Prostate gland (tissue), 2 donors: ENCODE data around the gene SLC37A1. TPM values are rescaled to one million over a fixed set of nuclear protein-coding genes. Genes with fewer than 3 reads are reported as not detected.

Source experiments
- DNase-seq: peaks from one replicate; pipeline ENCODE4 v3.0.0-alpha.2; 2019; ENCODE audit warnings: low spot score
- H3K27ac ChIP-seq, 2 donors: fragments of 200-600 bp; sonication (generic); 2 replicates each; pipeline ENCODE4 v1.5.1; 2017 to 2019
- H3K27me3 ChIP-seq: fragments of 200-600 bp; sonication (generic); replicated peaks from 2 replicates; pipeline ENCODE4 v1.5.1; 2019; ENCODE audit not compliant: insufficient read depth
- H3K36me3 ChIP-seq, 2 donors: fragments of 200-600 bp; sonication (generic); 1 replicate in 1 of 2; 2 replicates in 1 of 2; pipeline versions ENCODE4 v1.5.1 to v1.8.1; 2017 to 2019
- H3K4me1 ChIP-seq: fragments of 200-600 bp; sonication (generic); replicated peaks from 2 replicates; pipeline ENCODE4 v1.5.1; 2019
- H3K4me3 ChIP-seq, 2 donors: fragments of 200-600 bp; sonication (generic); 2 replicates each; pipeline ENCODE4 v1.5.1; 2017 to 2019
- H3K9me3 ChIP-seq: fragments of 200-600 bp; sonication (generic); 2 replicates; pipeline ENCODE4 v1.5.1; 2017
- POLR2A ChIP-seq: fragments of 450-650 bp; IDR thresholded peaks from one replicate; pipeline ENCODE4 v1.6.1; 2016; ENCODE audit warnings: antibody characterized with exemption, mild to moderate bottlenecking
- POLR2AphosphoS5 ChIP-seq: sonication (generic); formaldehyde crosslinking; IDR thresholded peaks from one replicate; pipeline ENCODE4 v1.6.1; 2017; ENCODE audit warnings: antibody characterized with exemption
- WGBS: methylation state at CpG from one replicate; pipeline ENCODE4 v1.1.5; 2018; 5-methylcytosine and 5-hydroxymethylcytosine counted together
- intact Hi-C: fragments of 100-400 bp; cut with DNase I; formaldehyde crosslinking; loops from one replicate; pipeline ENCODE4 v1.14.2; 2022
- total RNA-seq, 2 donors: library from RNA; depleted of rRNA; stranded (reverse); fragments of >200 nt; gene quantifications; one replicate each; pipeline ENCODE4 v1.1.0, GENCODE V29; 2016
- TF ChIP-seq, protein P1 (sequence below), 4 experiments: fragments of 200-600 bp in 2 of 4; fragments of 450-650 bp in 2 of 4; sonication (generic) in 2 of 4; IDR thresholded peaks; 1 replicate in 3 of 4; 2 replicates in 1 of 4; pipeline ENCODE4 v1.5.1; 2016 to 2019; ENCODE audit warnings: antibody characterized with exemption in 4 of 4, mild to moderate bottlenecking in 2 of 4, moderate library complexity in 2 of 4

Gene SLC37A1
- total RNA-seq, 2 donors from 2014 or later = 44.2 to 49.6 TPM

DNA sequence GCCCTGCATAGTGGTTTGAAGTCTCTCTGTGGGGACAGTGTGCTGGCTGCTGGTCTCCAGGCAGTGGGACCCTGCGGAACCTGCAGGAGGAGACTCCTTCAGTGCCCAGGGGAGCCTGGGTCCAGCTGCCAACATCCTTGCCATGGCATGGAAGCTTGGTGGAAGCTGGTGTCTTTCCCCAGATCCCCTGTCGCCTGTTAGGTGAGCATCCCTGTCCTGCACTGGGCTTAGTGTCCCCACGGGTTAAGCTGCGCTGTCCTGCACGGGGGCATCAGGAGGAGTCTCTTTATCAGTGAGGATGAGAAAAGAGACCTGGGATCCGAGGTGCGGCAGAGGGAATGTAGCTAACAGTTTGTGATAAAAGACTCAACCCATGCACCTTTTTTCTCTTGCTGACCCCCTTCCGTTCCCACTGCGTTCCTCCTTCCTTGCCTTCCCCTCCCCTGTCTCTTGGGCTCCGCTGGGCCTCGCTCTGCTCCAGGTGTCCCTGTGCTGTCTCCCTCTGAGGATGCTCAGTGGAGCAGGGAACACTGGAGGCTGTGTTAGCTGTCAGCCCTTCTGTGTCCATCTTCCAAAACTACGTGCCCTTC, 59.3 kb downstream of the SLC37A1 start:
- TF ChIP-seq POLR2A (no peak), POLR2AphosphoS5 (no peak)
- TF ChIP-seq, protein P1, sequence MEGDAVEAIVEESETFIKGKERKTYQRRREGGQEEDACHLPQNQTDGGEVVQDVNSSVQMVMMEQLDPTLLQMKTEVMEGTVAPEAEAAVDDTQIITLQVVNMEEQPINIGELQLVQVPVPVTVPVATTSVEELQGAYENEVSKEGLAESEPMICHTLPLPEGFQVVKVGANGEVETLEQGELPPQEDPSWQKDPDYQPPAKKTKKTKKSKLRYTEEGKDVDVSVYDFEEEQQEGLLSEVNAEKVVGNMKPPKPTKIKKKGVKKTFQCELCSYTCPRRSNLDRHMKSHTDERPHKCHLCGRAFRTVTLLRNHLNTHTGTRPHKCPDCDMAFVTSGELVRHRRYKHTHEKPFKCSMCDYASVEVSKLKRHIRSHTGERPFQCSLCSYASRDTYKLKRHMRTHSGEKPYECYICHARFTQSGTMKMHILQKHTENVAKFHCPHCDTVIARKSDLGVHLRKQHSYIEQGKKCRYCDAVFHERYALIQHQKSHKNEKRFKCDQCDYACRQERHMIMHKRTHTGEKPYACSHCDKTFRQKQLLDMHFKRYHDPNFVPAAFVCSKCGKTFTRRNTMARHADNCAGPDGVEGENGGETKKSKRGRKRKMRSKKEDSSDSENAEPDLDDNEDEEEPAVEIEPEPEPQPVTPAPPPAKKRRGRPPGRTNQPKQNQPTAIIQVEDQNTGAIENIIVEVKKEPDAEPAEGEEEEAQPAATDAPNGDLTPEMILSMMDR (IDR thresholded peaks at IDR 0.05) = no peak
- DNase-seq = no peak

DNA sequence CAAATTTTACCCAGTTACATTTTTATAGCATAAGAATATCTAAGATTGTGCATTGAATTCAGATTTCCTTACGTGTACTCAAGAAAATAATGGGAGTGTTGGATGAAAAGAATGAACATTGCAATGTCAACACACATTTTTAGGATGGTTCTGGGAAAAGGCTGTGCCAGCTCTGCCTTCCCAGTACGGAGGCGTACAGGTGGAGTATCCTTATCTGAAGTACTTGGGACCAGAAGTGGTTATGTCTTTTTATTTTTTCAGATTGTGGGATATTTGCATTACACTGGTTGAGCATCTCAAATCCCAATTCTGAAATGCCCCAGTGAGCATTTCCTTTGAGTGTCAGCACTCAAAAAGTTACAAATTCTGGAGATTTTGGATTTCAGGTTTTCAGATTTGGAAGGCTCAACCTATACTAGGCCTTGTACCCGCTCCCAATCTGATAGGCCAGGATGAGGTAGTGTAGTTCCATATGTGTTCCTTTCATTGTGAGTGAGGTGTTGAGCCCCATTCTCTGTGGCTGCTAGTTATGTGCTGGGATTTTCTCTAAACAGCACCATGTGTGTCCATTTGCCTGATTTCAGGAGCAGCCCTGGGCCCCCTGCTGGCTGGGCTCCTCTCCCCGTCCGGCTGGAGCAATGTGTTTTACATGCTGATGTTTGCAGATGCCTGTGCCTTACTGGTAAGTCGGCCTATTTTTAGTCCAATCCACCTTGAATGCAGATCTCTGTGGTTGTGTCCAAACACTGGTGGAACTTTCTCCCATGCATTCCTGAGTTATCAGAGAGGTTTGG, 60.8 kb downstream of the SLC37A1 start:
- TF ChIP-seq, protein P1 (IDR thresholded peaks at IDR 0.05) = no peak
- TF ChIP-seq POLR2A (no peak), POLR2AphosphoS5 (no peak)
- Histone ChIP-seq H3K4me3 (no peak overlapping the region), H3K4me1 (no peaks in the 10 kb centered on the region), H3K27me3 (no peaks in the 10 kb centered on the region), H3K9me3 (no peaks in the 10 kb centered on the region), H3K27ac (no peak overlapping the region), H3K36me3 (no peaks in the 10 kb centered on the region)
- intact Hi-C loops = no loop called here
- WGBS = 87% methylated on average over 7 of the region's 7 CpGs
- DNase-seq = no peak

More for the DNA sequence above, 59.3 kb downstream of the SLC37A1 start:
- Histone ChIP-seq H3K9me3 (no peaks in the 10 kb centered on the region), H3K27me3 (no peaks in the 10 kb centered on the region), H3K4me1 (no peaks in the 10 kb centered on the region), H3K36me3 (peaks cover 0 to 13% of the 10 kb centered on the region in 2 donors), H3K27ac (no peak overlapping the region), H3K4me3 (no peak overlapping the region)
- WGBS = 94% methylated on average over 12 of the region's 12 CpGs
- intact Hi-C loops = no loop called here

DNA sequence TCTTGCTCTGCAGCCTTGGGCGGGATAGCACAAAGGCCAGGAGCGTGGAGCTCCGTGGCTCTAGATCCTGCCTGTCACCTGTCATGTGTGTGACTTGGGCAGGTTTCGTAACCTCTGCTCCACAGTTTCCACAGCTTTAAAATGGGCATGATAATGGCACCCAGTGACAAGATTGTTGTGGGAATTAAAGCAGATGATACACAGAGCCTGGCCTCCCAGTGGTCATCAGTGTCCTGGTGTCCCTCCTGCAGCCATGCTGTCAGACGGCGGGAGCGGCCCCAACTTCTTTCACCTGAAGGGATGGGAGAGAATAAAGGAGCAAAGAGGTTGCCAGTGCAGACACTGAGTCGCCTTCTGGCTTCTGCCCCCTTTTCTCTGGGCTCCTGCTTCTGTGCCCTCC, 61.5 kb downstream of the SLC37A1 start:
- no peaks in the 10 kb centered on the region for H3K36me3 ChIP-seq
- no peaks in the 10 kb centered on the region for H3K9me3 ChIP-seq
- no peak overlapping the region for H3K4me3 ChIP-seq
- no peak for DNase-seq
- intact Hi-C loops = no loop called here
- H3K4me1 ChIP-seq = no peaks in the 10 kb centered on the region
- no peaks in the 10 kb centered on the region for H3K27me3 ChIP-seq
- 93% methylated on average over 8 of the region's 8 CpGs for WGBS
- no peak overlapping the region for H3K27ac ChIP-seq
- no peak for TF ChIP-seq POLR2A

DNA sequence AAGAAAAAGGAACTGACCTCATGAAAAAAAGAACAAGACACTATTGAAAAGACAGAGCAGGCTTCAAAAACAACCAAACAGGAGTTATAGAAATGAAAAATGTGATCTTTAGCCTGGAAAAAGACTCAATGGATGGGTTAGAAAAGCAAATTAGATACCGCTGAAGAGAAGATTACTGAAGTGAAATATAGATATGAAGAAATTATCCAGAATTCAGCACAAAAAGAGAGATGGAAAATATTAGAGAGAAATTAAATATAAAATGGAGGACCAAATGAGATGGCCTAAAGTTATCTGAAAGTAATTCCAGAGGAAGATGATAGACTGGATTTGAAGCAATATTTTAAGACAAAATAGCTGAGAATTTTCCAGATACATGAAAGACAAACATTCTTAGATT, 63.0 kb downstream of the SLC37A1 start:
- Histone ChIP-seq H3K4me3 (no peak overlapping the region), H3K27ac (no peak overlapping the region), H3K9me3 (no peaks in the 10 kb centered on the region), H3K36me3 (no peaks in the 10 kb centered on the region), H3K4me1 (no peaks in the 10 kb centered on the region), H3K27me3 (no peaks in the 10 kb centered on the region)
- WGBS = 100% methylated on average over 1 of the region's 1 CpG
- intact Hi-C loops = no loop called here
- DNase-seq = no peak
- TF ChIP-seq POLR2A = no peak
- no peak for TF ChIP-seq POLR2AphosphoS5

DNA sequence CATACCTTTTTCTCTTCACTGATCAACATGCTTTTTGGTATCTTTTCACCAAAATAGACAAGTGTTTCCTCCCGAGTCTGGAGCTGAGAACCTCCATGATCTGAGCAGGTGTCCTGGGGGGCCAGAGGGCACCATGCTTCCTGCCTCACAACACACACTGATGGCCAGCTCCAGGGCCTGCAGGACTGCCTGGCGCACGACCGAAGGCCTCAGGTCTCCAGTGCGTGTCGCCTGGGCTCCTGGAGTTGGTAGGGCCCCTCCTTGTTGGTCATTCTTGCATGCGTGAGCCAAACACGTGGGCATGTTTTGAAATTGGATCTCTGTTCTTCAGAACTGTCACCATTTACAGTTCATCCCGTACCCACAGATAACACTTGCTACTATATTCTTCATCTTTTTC, 64.4 kb downstream of the SLC37A1 start:
- WGBS = 96% methylated on average over 9 of the region's 9 CpGs
- no peak overlapping the region for H3K4me3 ChIP-seq
- no peak for DNase-seq
- H3K9me3 ChIP-seq = no peaks in the 10 kb centered on the region
- H3K4me1 ChIP-seq = no peaks in the 10 kb centered on the region
- TF ChIP-seq POLR2AphosphoS5 (no peak), POLR2A (no peak)
- TF ChIP-seq, protein P1 (IDR thresholded peaks at IDR 0.05) = no peak
- no peaks in the 10 kb centered on the region for H3K36me3 ChIP-seq
- H3K27me3 ChIP-seq = no peaks in the 10 kb centered on the region
- intact Hi-C loops = no loop called here
- H3K27ac ChIP-seq = no peak overlapping the region
